ENCODE results near the gene CHN1. TPM values are rescaled to one million over a fixed set of nuclear protein-coding genes. Genes with fewer than 3 reads are reported as not detected.

Gene CHN1
- total RNA-seq, 2 donors from 2014 or later = 2.2 to 2.8 TPM

DNA sequence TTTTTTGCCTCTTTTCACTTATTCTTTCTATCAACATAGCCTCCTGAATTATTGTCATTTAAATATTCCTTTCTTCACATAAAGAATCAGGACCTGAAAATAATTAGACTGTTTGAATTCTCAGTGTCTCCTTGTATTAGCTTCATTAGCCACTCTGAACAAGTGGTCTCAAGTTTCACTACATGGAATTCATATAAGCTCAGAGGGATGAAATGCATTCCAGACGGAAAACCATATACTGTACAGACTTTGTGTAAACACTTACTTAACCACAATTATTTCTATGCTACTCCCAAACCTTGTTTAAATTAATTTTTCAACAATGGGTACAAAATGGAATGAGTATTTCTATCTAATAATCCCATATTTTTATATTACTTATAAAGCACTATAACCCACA, 53.4 kb downstream of the CHN1 start:
- TF ChIP-seq, protein P1, sequence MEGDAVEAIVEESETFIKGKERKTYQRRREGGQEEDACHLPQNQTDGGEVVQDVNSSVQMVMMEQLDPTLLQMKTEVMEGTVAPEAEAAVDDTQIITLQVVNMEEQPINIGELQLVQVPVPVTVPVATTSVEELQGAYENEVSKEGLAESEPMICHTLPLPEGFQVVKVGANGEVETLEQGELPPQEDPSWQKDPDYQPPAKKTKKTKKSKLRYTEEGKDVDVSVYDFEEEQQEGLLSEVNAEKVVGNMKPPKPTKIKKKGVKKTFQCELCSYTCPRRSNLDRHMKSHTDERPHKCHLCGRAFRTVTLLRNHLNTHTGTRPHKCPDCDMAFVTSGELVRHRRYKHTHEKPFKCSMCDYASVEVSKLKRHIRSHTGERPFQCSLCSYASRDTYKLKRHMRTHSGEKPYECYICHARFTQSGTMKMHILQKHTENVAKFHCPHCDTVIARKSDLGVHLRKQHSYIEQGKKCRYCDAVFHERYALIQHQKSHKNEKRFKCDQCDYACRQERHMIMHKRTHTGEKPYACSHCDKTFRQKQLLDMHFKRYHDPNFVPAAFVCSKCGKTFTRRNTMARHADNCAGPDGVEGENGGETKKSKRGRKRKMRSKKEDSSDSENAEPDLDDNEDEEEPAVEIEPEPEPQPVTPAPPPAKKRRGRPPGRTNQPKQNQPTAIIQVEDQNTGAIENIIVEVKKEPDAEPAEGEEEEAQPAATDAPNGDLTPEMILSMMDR (IDR thresholded peaks at IDR 0.05) = no peak
- Histone ChIP-seq H3K27me3 (no peaks in the 10 kb centered on the region), H3K27ac (no peak overlapping the region), H3K4me1 (no peaks in the 10 kb centered on the region), H3K36me3 (no peaks in the 10 kb centered on the region), H3K4me3 (no peak overlapping the region), H3K9me3 (no peaks in the 10 kb centered on the region), H3K9ac (ENCODE audit: low read depth in 2 of 2, low read length in 2 of 2) (no peak overlapping the region)
- intact Hi-C loops (cut with DNase I) = no loop called here
- no peak for DNase-seq

DNA sequence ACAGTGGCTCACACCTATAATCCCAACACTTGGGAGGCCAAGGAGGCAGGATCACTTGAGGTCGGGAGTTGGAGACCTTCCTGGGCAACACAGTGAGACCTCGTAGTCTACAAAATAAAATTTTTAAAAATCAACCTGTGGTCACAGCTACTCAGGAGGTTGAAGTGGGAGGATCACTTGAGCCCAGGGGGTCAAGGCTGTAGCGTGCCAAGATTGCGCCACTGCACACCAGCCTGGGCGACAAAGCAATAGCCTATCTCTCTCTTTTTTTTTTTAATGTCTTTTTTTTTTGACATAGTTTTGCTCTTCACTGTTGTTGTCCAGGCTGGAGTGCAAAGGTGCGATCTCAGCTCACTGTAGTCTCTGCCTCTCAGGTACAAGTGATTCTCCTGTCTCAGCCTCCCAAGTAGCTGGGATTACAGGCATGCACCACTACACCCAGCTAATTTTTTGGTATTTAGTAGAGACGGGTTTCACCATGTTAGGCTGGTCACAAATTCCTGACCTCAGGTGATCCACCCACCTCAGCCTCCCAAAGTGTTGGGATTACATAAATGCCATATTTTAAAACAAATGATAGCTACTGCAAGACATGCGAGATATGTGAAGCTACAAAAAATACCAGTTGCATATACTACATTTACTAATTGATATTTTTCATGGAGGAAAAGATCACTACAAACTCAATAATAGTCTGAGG, 55.0 kb downstream of the CHN1 start:
- DNase-seq = no peak
- no peak overlapping the region for H3K27ac ChIP-seq
- H3K9me3 ChIP-seq = no peaks in the 10 kb centered on the region
- H3K9ac ChIP-seq (ENCODE audit: low read depth in 2 of 2, low read length in 2 of 2) = no peak overlapping the region
- TF ChIP-seq, protein P1 (IDR thresholded peaks at IDR 0.05) = no peak
- no peaks in the 10 kb centered on the region for H3K4me1 ChIP-seq
- no peak overlapping the region for H3K4me3 ChIP-seq
- intact Hi-C loops (cut with DNase I) = no loop called here
- H3K27me3 ChIP-seq = no peaks in the 10 kb centered on the region
- no peaks in the 10 kb centered on the region for H3K36me3 ChIP-seq

DNA sequence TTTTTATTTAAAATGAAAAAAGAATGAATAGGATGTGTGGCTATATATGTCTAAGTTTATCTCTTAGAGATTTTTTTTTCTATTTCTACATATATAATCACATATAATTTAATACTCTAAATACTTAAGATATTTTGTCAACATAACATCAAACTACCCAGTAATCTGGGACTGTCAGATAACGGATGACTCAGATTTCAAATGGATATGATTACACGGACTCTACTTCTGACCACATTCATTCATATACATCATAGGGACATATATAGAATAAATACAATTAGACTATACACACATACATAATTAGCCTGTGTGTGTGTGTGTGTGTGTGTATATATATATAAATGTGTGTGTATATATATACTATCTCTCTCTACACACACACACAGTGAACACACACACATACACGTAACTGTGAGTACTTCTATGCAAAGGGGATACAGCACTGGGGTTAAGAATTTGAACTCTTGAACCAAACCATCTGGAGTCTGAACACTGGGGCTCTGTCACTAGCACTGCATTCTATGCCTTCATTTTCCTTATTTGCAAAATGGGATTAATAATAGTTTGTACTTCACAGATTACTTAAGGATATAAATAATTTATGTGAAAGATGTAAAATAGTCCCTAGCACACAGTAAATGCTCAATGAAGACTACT, 59.5 kb downstream of the CHN1 start:
- TF ChIP-seq, protein P1 (IDR thresholded peaks at IDR 0.05) = no peak
- intact Hi-C loops (cut with DNase I) = no loop called here
- no peak for DNase-seq
- no peaks in the 10 kb centered on the region for H3K36me3 ChIP-seq
- H3K4me1 ChIP-seq = no peaks in the 10 kb centered on the region
- H3K27me3 ChIP-seq = no peaks in the 10 kb centered on the region
- no peak overlapping the region for H3K4me3 ChIP-seq
- no peaks in the 10 kb centered on the region for H3K9me3 ChIP-seq
- H3K27ac ChIP-seq = no peak overlapping the region
- H3K9ac ChIP-seq (ENCODE audit: low read depth in 2 of 2, low read length in 2 of 2) = no peak overlapping the region

GRCh38 chr2:174939046-174939445, 66.1 kb downstream of the CHN1 start:
- intact Hi-C loops (cut with DNase I) = no loop called here
- TF ChIP-seq, protein P1 (IDR thresholded peaks at IDR 0.05) = no peak
- no peaks in the 10 kb centered on the region for H3K27me3 ChIP-seq

GRCh38 chr2:174931724-174932123, 73.5 kb downstream of the CHN1 start:
- Histone ChIP-seq H3K36me3 (no peaks in the 10 kb centered on the region), H3K4me3 (no peak overlapping the region), H3K27me3 (no peaks in the 10 kb centered on the region), H3K9me3 (no peaks in the 10 kb centered on the region), H3K27ac (no peak overlapping the region), H3K4me1 (no peaks in the 10 kb centered on the region), H3K9ac (ENCODE audit: low read depth in 2 of 2, low read length in 2 of 2) (no peak overlapping the region)
- TF ChIP-seq, protein P1 (IDR thresholded peaks at IDR 0.05) = no peak
- intact Hi-C loops (cut with DNase I) = no loop called here
- no peak for DNase-seq

More at GRCh38 chr2:174939046-174939445, 66.1 kb downstream of the CHN1 start:
- Histone ChIP-seq H3K4me3 (no peak overlapping the region), H3K9ac (ENCODE audit: low read depth in 2 of 2, low read length in 2 of 2) (no peak overlapping the region), H3K9me3 (no peaks in the 10 kb centered on the region), H3K36me3 (no peaks in the 10 kb centered on the region), H3K27ac (no peak overlapping the region), H3K4me1 (no peaks in the 10 kb centered on the region)
- no peak for DNase-seq

All from colonic mucosa (tissue), 4 donors.